GM19468 (cell line): ENCODE data around the gene SH2B3.
"Not testable (repeated sequence)": the region's sequence is repeated elsewhere in the genome, so short reads cannot be mapped to it uniquely, and the experiment has no call there.

ENCODE experiments used
- ATAC-seq: cut with Tn5 transposase; IDR thresholded peaks from one replicate; pipeline ENCODE4 v1.9.1; 2021; ENCODE audit warnings: mild to moderate bottlenecking, moderate library complexity, moderate number of reproducible peaks; ENCODE audit not compliant: unreplicated experiment; ENCODE audit errors: extremely low read depth

The SH2B3 gene

DNA sequence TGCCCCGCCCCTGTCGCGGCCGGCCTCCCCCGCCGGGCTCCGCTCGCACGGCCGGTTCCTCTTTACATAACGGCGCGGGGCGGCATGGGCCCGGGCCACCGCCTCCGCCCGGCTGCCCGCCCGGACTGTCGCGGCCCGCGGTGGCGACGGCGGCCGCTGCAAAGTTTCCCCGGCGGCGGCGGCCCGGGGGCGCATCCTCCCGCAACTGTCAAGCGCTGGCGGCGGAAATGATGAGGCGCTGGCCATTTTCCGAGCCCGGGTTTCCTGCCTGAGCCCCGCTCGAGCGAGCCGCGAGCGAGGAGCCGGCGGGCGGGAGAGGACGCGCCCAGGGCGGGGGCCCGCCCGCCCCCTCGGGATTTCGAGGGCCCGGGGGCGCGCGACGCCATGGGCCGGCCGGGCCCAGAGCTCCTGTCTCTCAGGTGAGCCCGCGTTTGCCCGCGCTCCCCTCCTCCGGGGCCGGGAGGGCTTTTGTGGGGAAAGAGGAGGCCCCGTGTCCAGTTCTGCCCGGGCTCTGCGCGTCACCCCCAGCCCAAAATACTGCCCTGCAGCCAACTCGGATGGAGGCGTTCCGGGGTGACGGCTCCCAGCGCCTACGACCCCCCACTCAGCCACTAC is at the start of gene SH2B3:
Gene SH2B3 (plus strand): TSS at position 65 of the 615 bp plus-strand sequence. CDS start 12,223 bp downstream, outside the sequence.
- no peak for ATAC-seq

- ATAC-seq: no peak
Observed at GRCh38 chr12:111359231-111359913, 46.4 kb upstream of the SH2B3 start.

- ATAC-seq: no peak
Observed at GRCh38 chr12:111359914-111360276, 45.8 kb upstream of the SH2B3 start.

DNA sequence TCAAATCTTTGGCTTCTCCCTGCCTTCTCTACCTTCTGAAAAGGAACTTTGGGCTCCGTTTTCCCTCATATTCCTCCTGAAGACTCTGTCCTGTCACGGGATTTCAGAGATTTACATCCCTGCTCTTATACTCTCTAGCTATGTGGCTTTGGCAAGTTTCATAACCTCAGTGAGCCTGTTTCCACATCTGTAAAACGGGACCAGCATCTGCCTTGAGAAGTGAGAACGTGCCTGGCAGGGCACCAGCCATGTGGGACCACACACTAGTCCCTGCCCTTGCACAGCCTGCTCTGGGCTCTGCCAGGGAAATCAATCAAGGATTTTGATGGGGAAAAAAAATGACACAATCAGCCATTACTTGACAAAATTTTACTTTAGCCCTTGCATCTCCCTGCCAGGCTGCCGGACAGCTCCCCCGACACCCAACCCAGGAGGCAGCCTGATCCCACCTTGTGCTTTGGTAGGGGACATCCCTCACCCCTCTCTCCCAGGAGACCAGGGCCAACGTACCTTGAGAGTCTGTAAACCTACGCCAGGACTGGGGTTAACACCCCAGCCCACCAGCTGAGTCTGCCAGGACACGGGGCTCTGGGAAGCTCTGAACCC is 45.3 kb upstream of the SH2B3 start:
- ATAC-seq: no peak

DNA sequence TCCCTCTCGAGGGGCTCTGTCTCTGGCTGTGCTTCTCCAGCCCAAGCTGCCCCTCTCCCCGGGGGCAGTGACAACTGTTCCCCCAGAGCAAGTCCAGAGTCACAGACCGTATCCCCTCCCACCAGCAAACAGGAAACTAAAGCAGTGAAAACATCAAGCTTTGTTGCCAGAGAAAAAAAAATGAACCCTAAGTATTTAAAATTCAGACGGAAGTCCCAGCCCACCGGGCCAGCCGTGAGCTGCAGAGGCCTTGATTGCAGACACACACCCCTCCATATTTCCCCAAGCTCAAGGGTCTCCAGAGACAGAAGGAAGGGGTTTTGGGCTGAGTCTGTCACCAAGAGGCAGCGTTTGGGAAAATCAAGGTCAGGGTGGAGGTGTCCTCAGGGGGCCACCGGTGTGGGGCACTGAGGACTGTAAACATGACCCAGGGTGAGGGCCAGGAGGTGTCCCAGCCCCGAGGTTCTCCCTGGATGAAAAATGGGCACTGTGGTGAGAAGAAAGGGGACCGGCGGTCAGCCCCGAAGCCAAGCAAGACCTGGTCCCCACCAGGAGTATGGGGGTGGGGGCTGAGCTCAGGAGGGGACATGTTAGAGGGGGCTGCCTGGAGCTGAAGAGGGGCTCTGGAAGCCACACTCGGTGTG is 44.5 kb upstream of the SH2B3 start:
- ATAC-seq: no peak

DNA sequence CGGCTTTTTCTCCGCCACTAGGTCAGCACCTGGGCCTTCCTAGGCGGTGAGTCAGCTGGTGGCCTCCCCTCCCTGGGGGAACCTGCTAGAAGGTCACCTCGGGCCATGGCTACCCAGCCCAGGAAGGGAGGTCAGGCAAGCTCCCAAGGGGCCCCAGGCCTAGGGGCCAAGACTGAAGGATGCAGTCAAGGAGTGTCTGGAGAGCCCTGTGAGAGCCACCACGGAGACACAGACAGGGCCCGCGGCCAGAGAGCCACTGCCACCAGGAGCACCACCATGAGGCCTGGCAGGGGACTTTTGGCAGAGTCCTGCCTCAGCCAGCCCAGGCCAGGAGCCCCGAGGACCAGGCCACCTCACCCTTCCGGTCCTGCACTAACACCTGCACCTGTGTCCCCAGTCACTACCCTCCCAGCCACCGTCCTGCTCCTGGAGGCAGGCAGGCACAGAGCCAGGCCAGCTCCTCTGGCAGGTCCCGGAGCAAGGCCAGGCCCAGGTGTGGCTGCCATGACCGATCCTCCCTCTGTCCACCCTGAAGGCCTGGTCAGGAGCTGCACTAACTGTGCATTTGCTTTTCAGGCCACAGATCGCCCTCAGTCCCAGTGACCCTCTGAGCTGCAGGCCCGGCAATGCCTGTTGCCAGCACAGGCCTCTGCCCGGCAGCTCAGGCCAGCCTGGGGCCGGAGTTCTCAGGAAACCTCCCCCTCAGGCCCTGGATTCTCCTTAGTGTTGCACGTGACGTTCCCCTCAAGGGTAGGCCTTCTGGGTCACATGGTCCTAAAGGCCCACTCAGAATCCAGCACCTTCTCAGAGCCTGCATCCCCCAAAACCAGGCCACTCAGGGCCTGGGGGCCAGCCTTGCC is 43.8 kb upstream of the SH2B3 start:
- no peak for ATAC-seq

DNA sequence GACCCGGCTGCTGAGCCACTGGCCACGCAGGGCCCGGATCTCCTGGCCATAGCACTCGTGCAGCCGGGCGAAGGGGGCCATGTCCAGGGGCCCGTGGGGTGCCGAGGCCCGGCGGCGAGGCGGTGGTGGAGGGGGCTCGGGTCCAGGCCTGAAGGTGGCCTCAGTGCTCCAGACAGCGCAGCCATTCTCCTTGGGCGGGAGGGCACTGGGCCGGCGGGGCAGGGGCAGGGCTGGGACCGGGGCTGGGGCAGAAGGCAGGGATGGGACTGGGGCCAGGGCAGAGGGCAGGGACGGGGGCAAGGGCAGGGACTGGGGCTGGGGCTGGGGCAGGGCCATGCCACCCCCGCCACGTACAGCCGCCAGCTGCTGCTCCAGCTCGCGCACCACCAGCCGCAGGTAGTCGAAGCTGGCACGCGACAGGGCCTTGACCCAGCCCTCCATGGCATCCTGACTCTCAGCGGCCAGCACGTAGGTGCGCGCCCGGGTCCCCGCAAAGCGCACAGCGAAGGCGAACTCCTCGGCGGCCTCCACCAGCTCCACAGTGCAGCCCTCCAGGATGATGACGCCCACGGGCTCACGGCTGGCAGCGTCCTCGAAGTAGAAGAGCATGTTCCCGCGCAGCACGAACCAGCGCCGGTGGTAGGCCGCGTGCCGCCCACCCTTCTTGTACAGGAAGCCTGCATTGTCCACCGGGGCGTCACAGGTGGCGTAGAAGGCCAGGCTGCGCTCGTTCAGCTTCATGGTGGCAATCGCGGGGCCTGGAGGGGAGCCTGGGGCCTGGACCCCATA is 42.8 kb upstream of the SH2B3 start:
- ATAC-seq: no peak

DNA sequence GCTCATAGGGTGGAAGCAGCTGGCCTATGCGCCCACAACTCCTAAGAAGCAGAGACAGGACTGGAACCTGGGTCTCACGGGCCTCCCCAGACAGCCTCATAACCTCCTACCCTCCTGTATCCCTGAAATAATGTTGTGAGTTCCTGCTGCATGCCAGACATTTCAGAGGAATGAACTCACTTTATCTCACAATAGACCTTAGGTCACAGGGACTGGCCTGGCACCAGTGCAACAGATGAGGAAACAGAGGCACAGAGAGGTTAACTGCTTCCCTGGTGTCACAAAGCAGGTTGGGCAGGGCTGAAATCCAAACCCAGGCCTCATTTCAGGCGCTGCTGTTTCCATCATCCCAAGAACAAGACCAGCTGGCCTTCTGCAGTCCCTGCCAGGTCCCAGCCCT is 42.1 kb upstream of the SH2B3 start:
- ATAC-seq: no peak

GRCh38 chr12:111366075-111366474 is 39.6 kb upstream of the SH2B3 start:
- no peak for ATAC-seq

- no peak for ATAC-seq
Observed at GRCh38 chr12:111366583-111366982, 39.1 kb upstream of the SH2B3 start.

- no peak for ATAC-seq
Observed at GRCh38 chr12:111367661-111368221, 38.0 kb upstream of the SH2B3 start.

DNA sequence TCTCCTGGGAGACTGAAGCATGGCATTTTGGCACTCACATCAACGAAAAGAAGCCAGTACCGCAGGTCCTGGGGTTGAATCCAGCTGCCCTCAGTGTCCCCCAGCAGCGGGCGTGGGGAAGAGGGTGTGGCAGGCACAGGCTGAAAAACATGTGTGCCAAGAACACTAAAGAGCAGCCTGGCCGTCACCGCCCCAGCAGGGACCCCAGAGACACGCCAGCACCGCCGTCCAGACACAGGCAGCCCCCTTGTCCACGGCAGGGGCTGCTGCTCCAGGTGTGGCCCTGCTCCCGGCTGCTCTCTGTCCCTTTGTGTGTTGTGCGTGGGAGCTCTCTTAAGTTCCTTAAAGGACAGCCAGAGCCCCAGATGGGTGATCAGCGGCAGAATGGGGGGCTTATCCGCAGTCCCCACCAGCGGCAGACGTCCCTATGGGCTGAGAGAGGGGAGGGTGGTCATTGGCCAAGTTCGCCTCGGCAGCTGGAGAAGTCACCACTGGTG is 37.4 kb upstream of the SH2B3 start:
- ATAC-seq: no peak

DNA sequence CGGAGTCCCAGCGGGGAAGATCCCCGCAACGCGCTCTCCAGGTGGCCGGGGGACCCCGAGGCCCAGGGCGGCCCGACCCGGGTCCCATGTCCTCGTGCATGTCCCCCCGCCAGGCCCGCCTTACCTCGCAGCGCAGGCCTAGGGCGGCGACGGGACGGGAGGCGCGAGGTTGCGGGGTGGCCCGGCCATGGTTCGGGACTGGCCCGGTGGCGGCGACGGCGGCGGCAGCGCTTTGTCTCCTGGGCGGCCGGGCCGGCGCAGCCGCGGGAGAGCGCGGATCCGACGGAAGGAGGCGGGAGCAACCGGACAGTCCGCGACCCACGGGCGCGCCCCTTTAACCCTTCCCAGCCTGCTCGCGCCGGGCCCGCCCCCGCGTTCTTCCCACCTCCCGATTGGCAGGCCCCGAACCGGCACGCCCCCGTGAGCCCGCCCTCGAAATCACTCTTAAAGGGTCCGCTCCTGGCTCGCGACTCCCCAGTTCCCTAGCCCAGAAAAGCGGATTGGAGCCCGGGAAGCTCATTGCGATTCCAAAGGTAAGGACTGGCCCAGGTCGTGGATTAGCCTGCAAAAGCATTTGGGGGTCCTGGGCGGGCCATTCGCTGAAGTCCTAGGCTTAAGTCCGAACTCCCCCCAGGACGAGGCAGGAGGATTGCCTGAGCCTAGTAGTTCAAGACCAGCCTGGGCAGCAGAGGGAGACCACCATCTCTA is 36.8 kb upstream of the SH2B3 start, which contains the start of gene PHETA1:
Gene PHETA1 (minus strand): TSS at position 308 of the 708 bp plus-strand sequence. CDS start 5,668 bp downstream, outside the sequence.
- ATAC-seq: peak; percentile 58

- ATAC-seq: no peak
Observed at GRCh38 chr12:111369496-111370220, 36.1 kb upstream of the SH2B3 start.

GRCh38 chr12:111373231-111373630 is 32.5 kb upstream of the SH2B3 start:
- not testable (repeated sequence) for ATAC-seq

DNA sequence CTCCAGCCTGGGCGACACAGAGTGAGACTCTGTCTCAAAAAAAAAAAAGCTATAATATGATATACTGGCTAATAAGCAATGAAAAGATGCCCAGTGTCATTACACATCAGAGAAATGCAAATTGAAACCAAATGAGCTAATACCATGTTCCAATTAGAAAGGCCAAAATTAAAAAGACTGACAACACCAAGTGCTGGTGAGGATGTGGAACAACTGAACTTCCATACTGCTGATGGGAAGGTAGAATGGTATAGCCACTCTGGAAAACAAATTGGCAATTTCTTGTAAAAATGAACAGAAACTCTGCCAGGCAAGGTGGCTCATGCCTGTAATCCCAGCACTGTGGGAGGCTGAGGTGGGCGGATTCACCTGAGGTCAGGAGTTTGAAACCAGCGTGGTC is 28.3 kb upstream of the SH2B3 start:
- ATAC-seq: no peak

GRCh38 chr12:111379942-111380554 is 25.7 kb upstream of the SH2B3 start:
- ATAC-seq: no peak
